Stimulated activated CD8-positive, alpha-beta memory T cell treated with anti-CD3 and anti-CD28 coated beads, Interleukin-4, amount 100 ng/mL, for 1 hour (primary cell): ENCODE measurements around the gene ARFIP2.

ENCODE experiments used
- DNase-seq, 2 donors: peaks; one replicate each; pipeline ENCODE4 v3.0.0-alpha.2; 2020; ENCODE audit warnings: low read depth in 2 of 2, low spot score in 1 of 2

ARFIP2 gene

GRCh38 chr11:6483015-6483414, 1.9 kb upstream of the ARFIP2 start:
- DNase-seq: no peak

GRCh38 chr11:6482441-6482840, 1.3 kb upstream of the ARFIP2 start:
- no peak for DNase-seq

GRCh38 chr11:6481924-6482275, 769 bp upstream of the ARFIP2 start:
- DNase-seq: no peak

- no peak for DNase-seq
These were observed 724 bp downstream of the ARFIP2 start for GRCh38 chr11:6480299-6480914.

- no peak for DNase-seq
These were observed 4.6 kb downstream of the ARFIP2 start for GRCh38 chr11:6476571-6476970.

GRCh38 chr11:6475936-6476335, 5.2 kb downstream of the ARFIP2 start:
- no peak for DNase-seq

- no peak for DNase-seq
These were observed 6.2 kb downstream of the ARFIP2 start for GRCh38 chr11:6474806-6475500.

GRCh38 chr11:6474413-6474792, 6.7 kb downstream of the ARFIP2 start:
- no peak for DNase-seq

GRCh38 chr11:6473451-6474412, 7.4 kb downstream of the ARFIP2 start, which contains the start of gene TRIM3:
TSS of gene TRIM3 (minus strand) at chr11:6473941. CDS start at chr11:6465695, 8,246 bp downstream.
- DNase-seq: peak; percentile 56 to 64

GRCh38 chr11:6472934-6473333, 8.2 kb downstream of the ARFIP2 start:
- no peak for DNase-seq

- no peak for DNase-seq
These were observed 11.5 kb downstream of the ARFIP2 start for GRCh38 chr11:6469599-6469998.

- no peak for DNase-seq
These were observed 12.2 kb downstream of the ARFIP2 start for GRCh38 chr11:6468712-6469495.

- DNase-seq: no peak
These were observed 22.1 kb downstream of the ARFIP2 start for GRCh38 chr11:6459099-6459450.

GRCh38 chr11:6458352-6459098, 22.6 kb downstream of the ARFIP2 start:
- DNase-seq: no peak

- no peak for DNase-seq
These were observed 23.4 kb downstream of the ARFIP2 start for GRCh38 chr11:6457581-6458320.

GRCh38 chr11:6456361-6457073, 24.6 kb downstream of the ARFIP2 start:
- no peak for DNase-seq

GRCh38 chr11:6455070-6455469, 26.1 kb downstream of the ARFIP2 start:
- DNase-seq: no peak

- no peak for DNase-seq
These were observed 28.0 kb downstream of the ARFIP2 start for GRCh38 chr11:6453152-6453551.

- DNase-seq: no peak
These were observed 28.9 kb downstream of the ARFIP2 start for GRCh38 chr11:6452219-6452618.
